NCI-H2171 treated with DMSO at 0.1 percent for 48 hours (cell line): ENCODE measurements around the gene RFC1.
A peak's percentile ranks its signal among the peaks of the same experiment; 100 is the strongest.
"Not testable (repeated sequence)": the region's sequence is repeated elsewhere in the genome, so short reads cannot be mapped to it uniquely, and the experiment has no call there.

Experiments
- DNase-seq: peaks from one replicate; lab custom pipeline; 2025; lab: John Stamatoyannopoulos, UW

Gene RFC1

GRCh38 chr4:39305912-39306677 is 60.1 kb downstream of the RFC1 start:
- no peak for DNase-seq

DNA sequence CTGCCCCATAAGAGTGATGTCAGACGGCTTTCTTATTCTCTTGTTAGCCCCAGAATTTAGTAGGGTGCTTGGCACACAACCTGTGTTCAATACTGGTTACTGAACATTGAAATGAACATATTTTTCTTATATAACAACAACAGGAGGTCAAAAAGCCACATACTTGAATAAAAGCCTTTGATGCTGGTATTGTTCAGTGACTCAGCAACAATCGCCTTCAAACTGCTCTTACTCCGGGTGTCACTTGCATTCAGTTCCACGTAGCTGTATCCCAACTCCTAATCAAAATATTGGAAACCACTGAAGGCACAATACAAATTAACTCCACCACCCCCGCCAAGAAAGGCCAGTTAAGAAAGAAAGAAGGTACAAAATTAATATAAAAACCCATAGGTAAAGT is 61.5 kb downstream of the RFC1 start:
- no peak for DNase-seq

- DNase-seq: no peak
These were observed 62.3 kb downstream of the RFC1 start for GRCh38 chr4:39303871-39304270.

DNA sequence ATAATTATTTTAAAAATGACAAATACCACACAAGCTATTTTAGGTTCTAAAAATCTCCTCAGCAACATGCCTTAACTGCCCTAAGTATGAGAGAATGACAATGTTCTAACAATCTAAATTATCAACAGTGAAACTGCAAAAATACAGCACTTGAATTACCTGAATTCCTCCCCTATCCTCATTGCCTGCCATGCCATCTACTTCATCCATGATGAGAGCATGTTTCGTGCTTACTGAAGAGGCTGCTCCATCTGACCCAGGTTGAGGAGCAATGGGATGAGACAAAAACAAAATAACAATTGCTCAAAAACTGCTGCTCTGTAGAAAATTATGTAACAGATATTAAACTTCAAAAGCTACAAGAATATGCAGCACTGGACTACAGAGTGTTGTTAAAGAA is 63.3 kb downstream of the RFC1 start:
- DNase-seq: no peak

- DNase-seq: peak; percentile 54
These were observed 70.4 kb downstream of the RFC1 start for GRCh38 chr4:39295784-39296183.

- not testable (repeated sequence) for DNase-seq
These were observed 73.7 kb downstream of the RFC1 start for GRCh38 chr4:39292433-39292832.

- DNase-seq: no peak
These were observed 74.5 kb downstream of the RFC1 start for GRCh38 chr4:39291686-39292085.

DNA sequence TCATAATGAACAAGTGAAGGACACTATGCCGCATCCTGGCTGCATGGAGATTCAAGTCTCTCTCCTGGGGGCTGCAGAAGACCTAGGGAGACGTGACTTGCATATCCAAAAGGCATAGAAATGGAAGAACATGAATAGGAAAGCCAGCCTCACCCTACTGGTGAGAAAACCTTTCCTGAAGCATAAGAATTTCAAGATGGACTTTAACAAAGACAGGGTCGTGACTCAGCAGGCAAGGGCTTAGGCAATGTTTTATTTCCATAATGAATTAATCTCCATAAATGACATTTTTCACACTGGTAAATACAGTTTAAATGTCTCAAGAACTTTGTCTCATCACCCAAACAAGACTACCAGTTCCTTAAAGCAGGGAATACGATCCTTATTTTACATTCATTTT is 78.9 kb downstream of the RFC1 start:
- no peak for DNase-seq

GRCh38 chr4:39286263-39286662 is 79.9 kb downstream of the RFC1 start:
- DNase-seq: no peak

- DNase-seq: no peak
These were observed 80.3 kb downstream of the RFC1 start for GRCh38 chr4:39285853-39286252.

- no peak for DNase-seq
These were observed 80.9 kb downstream of the RFC1 start for GRCh38 chr4:39285111-39285795.

GRCh38 chr4:39280770-39281169 is 85.4 kb downstream of the RFC1 start:
- no peak for DNase-seq

DNA sequence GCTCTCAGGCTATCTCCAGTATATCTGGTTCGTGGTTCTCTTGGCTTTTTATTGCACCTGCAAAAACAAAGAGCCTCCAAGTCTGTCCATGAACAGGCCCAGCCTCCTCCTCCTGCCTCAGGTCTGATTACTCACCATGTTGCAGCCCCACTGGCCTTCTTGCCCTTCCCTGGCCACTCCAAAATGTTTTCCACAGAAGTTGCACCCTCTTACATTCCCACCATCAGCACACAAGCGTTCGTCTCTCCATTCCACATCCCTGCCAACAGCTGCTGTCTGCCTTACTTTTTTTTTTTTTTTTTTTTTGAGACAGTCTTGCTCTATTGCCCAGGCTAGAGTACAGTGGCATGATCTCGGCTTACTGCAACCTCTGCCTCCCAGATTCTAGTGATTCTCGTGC is 86.7 kb downstream of the RFC1 start:
- DNase-seq: no peak

- no peak for DNase-seq
These were observed 87.7 kb downstream of the RFC1 start for GRCh38 chr4:39278476-39278875.

DNA sequence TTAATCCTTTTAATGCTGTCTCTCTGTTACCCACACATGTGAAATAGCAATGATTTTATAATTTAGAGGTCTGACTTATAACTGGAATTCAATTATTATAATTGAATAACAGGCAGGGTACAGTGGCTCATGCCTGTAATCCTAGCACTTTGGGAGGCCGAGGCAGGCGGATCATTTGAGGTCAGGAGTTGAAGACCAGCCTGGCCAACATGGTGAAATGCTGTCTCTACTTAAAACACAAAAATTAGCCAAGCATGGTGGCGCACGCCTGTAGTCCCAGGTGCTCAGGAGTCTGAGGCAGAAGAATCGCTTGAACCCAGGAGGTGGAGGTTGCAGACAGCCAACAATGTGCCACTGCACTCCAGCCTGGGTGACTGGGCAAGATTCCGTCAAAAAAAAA is 88.5 kb downstream of the RFC1 start:
- DNase-seq: not testable (repeated sequence)

GRCh38 chr4:39274503-39274902 is 91.7 kb downstream of the RFC1 start:
- no peak for DNase-seq

- no peak for DNase-seq
These were observed 102.3 kb downstream of the RFC1 start for GRCh38 chr4:39263895-39264294.

GRCh38 chr4:39259571-39260330 is 106.4 kb downstream of the RFC1 start:
- DNase-seq: no peak

- no peak for DNase-seq
These were observed 109.7 kb downstream of the RFC1 start for GRCh38 chr4:39256436-39256835.

GRCh38 chr4:39255871-39256270 is 110.3 kb downstream of the RFC1 start:
- no peak for DNase-seq

DNA sequence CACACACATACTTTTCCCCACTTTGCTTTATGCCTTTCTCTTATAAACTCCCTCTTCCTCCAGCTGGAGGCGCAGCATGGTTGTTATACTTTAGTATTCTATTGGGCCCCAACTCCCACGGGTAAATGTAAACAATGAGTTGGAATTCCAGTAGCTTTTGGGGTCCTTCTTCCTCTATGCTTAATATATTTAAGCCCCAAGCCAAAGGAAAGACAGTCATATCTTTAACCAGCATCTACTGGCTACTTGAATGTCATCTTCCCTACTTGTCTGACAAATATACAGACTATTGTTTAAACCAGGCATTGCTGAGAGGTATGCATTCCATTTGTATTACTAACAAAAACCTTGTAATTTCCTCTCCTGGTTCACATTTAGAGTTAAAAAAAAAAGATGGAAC is 110.9 kb downstream of the RFC1 start:
- no peak for DNase-seq

- no peak for DNase-seq
These were observed 122.7 kb downstream of the RFC1 start for GRCh38 chr4:39243462-39243861.
